HepG2 (cell line): Measurements from ENCODE around the gene NRSN2. TPM values are rescaled to one million over a fixed set of nuclear protein-coding genes. Genes with fewer than 3 reads are reported as not detected.

Source experiments
- AFF4 ChIP-seq: sonication (generic); formaldehyde crosslinking; IDR thresholded peaks from 2 replicates; pipeline ENCODE4 v1.4.0; 2020; ENCODE audit warnings: missing genetic modification reagents
- ARHGAP35 ChIP-seq: sonication (generic); formaldehyde crosslinking; IDR thresholded peaks from 2 replicates; pipeline ENCODE4 v1.9.0; 2022; ENCODE audit warnings: mild to moderate bottlenecking, inconsistent platforms, moderate library complexity, missing genetic modification reagents, borderline replicate concordance
- ELF4 ChIP-seq: sonication (generic); formaldehyde crosslinking; IDR thresholded peaks from 2 replicates; pipeline ENCODE4 v1.5.0; 2020; ENCODE audit warnings: missing genetic modification reagents, mild to moderate bottlenecking, moderate library complexity, borderline replicate concordance
- HOXA9 ChIP-seq: sonication (generic); formaldehyde crosslinking; IDR thresholded peaks from 2 replicates; pipeline ENCODE4 v1.8.1; 2022; ENCODE audit warnings: missing genetic modification reagents, mild to moderate bottlenecking, moderate library complexity, borderline replicate concordance
- IRF2 ChIP-seq: IDR thresholded peaks from 2 replicates; pipeline ENCODE4 v1.6.1; 2018; ENCODE audit warnings: missing genetic modification reagents, missing compliant biosample characterization
- MAZ ChIP-seq, 2 experiments: sonication (generic) in 1 of 2; formaldehyde crosslinking in 1 of 2; IDR thresholded peaks; 2 replicates each; pipeline versions ENCODE4 v1.5.0 to v1.6.1; 2012 to 2020; ENCODE audit warnings: low read depth in 2 of 2, mild to moderate bottlenecking in 2 of 2, borderline replicate concordance in 1 of 2, improper control_type of control experiment in 1 of 2, low read length in 1 of 2, missing genetic modification reagents in 1 of 2, moderate library complexity in 1 of 2
- MEIS2 ChIP-seq: sonication (generic); formaldehyde crosslinking; IDR thresholded peaks from 2 replicates; pipeline ENCODE4 v1.9.0; 2021; ENCODE audit warnings: mild to moderate bottlenecking, missing genetic modification reagents
- NR2F1 ChIP-seq, 2 experiments: fragments of 450-650 bp in 1 of 2; formaldehyde crosslinking in 1 of 2; IDR thresholded peaks; 2 replicates each; pipeline versions ENCODE4 v1.5.0 to v1.6.1; 2016 to 2020; ENCODE audit warnings: mild to moderate bottlenecking in 1 of 2, missing compliant biosample characterization in 1 of 2, missing genetic modification reagents in 1 of 2, moderate library complexity in 1 of 2
- PHF21A ChIP-seq: sonication (generic); formaldehyde crosslinking; IDR thresholded peaks from 2 replicates; pipeline ENCODE4 v1.5.0; 2020; ENCODE audit warnings: mild to moderate bottlenecking, missing genetic modification reagents
- RAD21 ChIP-seq: fragments of 450-650 bp; formaldehyde crosslinking; IDR thresholded peaks from 2 replicates; pipeline ENCODE4 v1.5.0; 2020; ENCODE audit warnings: mild to moderate bottlenecking
- SALL1 ChIP-seq: sonication (generic); formaldehyde crosslinking; IDR thresholded peaks from 2 replicates; pipeline ENCODE4 v1.8.0; 2022; ENCODE audit warnings: mild to moderate bottlenecking, missing genetic modification reagents
- STAT5B ChIP-seq: sonication (generic); formaldehyde crosslinking; IDR thresholded peaks from 2 replicates; pipeline ENCODE4 v1.4.0; 2020; ENCODE audit warnings: missing genetic modification reagents
- ZMYM3 ChIP-seq: sonication (generic); formaldehyde crosslinking; IDR thresholded peaks from 2 replicates; pipeline ENCODE4 v1.5.1; 2020; ENCODE audit warnings: mild to moderate bottlenecking, missing genetic modification reagents
- ZNF121 ChIP-seq: sonication (generic); formaldehyde crosslinking; IDR thresholded peaks from 2 replicates; pipeline ENCODE4 v1.5.0; 2020; ENCODE audit warnings: mild to moderate bottlenecking, missing genetic modification reagents
- ZNF24 ChIP-seq: fragments of 450-650 bp; IDR thresholded peaks from 2 replicates; pipeline ENCODE4 v1.6.1; 2017; ENCODE audit warnings: antibody characterized with exemption, mild to moderate bottlenecking
- ZNF414 ChIP-seq: sonication (generic); formaldehyde crosslinking; IDR thresholded peaks from 2 replicates; pipeline ENCODE4 v1.5.0; 2020; ENCODE audit warnings: missing genetic modification reagents
- ZNF577 ChIP-seq: sonication (generic); formaldehyde crosslinking; IDR thresholded peaks from 2 replicates; pipeline ENCODE4 v1.4.0; 2020; ENCODE audit warnings: mild to moderate bottlenecking, low read depth, missing genetic modification reagents, borderline replicate concordance
- ZNF580 ChIP-seq: IDR thresholded peaks from 2 replicates; pipeline ENCODE4 v1.6.1; 2016; ENCODE audit warnings: low read depth, borderline replicate concordance
- ZNF605 ChIP-seq: sonication (generic); formaldehyde crosslinking; IDR thresholded peaks from 2 replicates; pipeline ENCODE4 v1.8.0; 2022; ENCODE audit warnings: mild to moderate bottlenecking, missing genetic modification reagents
- ZNF770 ChIP-seq: sonication (generic); formaldehyde crosslinking; IDR thresholded peaks from 2 replicates; pipeline ENCODE4 v1.5.0; 2020; ENCODE audit warnings: mild to moderate bottlenecking, missing genetic modification reagents
- ZNF788 ChIP-seq: sonication (generic); formaldehyde crosslinking; IDR thresholded peaks from 2 replicates; pipeline ENCODE4 v1.5.0; 2020; ENCODE audit warnings: mild to moderate bottlenecking, missing genetic modification reagents, borderline replicate concordance
- ZNF816 ChIP-seq: sonication (generic); formaldehyde crosslinking; IDR thresholded peaks from 2 replicates; pipeline ENCODE4 v1.8.0; 2022; ENCODE audit warnings: missing genetic modification reagents, mild to moderate bottlenecking, borderline replicate concordance
- polyA plus RNA-seq, 8 experiments: library from polyadenylated mRNA; depleted of rRNA in 3 of 8; stranded (reverse) in 7 of 8; unstranded in 1 of 8; fragments of >200 nt; fragmentation: Illumina TruSeq in 4 of 8; extraction: Trizol in 4 of 8; gene quantifications; 2 replicates each; pipeline versions ENCODE4 v1.2.1 to v1.2.3, GENCODE V29; 2011 to 2016; ENCODE audit warnings: low read depth in 4 of 8, missing spikeins in 1 of 8, mixed read lengths in 1 of 8; ENCODE audit not compliant: insufficient read depth in 1 of 8
- total RNA-seq, 5 experiments: library from RNA; depleted of rRNA; stranded (reverse); fragments of >200 nt; fragmentation: Illumina TruSeq; extraction: Trizol; gene quantifications; 2 replicates each; pipeline ENCODE4 v1.2.3, GENCODE V29; 2016; ENCODE audit warnings: low read depth in 1 of 5

Gene NRSN2
- total and polyA plus RNA-seq, 2 of the 13 experiments (the other 11 are each of a cell fraction or from before 2014, with no cell fraction given): 32.3 to 49.4 TPM

GRCh38 chr20:402496-402885 lies 55.6 kb downstream of the NRSN2 start (continued):
- peak; percentile 99 for TF ChIP-seq ZNF770 (CRISPR knock-in tag)
- TF ChIP-seq MEIS2 (CRISPR knock-in tag): peak; percentile 32; the same call in 1 of the 2 replicates
- 0 out of 2 replicates have a peak, but pooled peaks have one; percentile 16 for TF ChIP-seq STAT5B
- TF ChIP-seq ZNF577 (CRISPR knock-in tag): no peak
- TF ChIP-seq NR2F1 (CRISPR knock-in tag; IDR thresholded peaks at IDR 0.05): peak in 1 of 2 experiments; percentile 5; a peak in 2 of 4 replicates
- TF ChIP-seq HOXA9 (CRISPR knock-in tag): no peak
- 0 out of 2 replicates have a peak, but pooled peaks have one; percentile 16 for TF ChIP-seq ZNF788 (CRISPR knock-in tag)
- TF ChIP-seq ZNF605: no peak
- TF ChIP-seq ZNF414: peak; percentile 24; the same call in 1 of the 2 replicates
- TF ChIP-seq ELF4 (CRISPR knock-in tag): 0 out of 2 replicates have a peak, but pooled peaks have one; percentile 18
- 0 out of 2 replicates have a peak, but pooled peaks have one; percentile 3 for TF ChIP-seq RAD21 (CRISPR knock-in tag)
- 0 out of 2 replicates have a peak, but pooled peaks have one; percentile 71 for TF ChIP-seq ZNF816 (CRISPR knock-in tag)
- TF ChIP-seq SALL1: peak; percentile 34; the same call in 1 of the 2 replicates
- no peak for TF ChIP-seq ARHGAP35
- TF ChIP-seq IRF2: 0 out of 2 replicates have a peak, but pooled peaks have one; percentile 4
- no peak for TF ChIP-seq MAZ (IDR thresholded peaks at IDR 0.05; ENCODE audit: borderline replicate concordance, low read depth, low read length)
- peak; percentile 60 for TF ChIP-seq MAZ (CRISPR knock-in tag; IDR thresholded peaks at IDR 0.05; ENCODE audit: low read depth)
- TF ChIP-seq ZMYM3 (CRISPR knock-in tag): peak; percentile 92
- no peak for TF ChIP-seq ZNF24
- TF ChIP-seq ZNF121 (CRISPR knock-in tag): peak; percentile 96
- TF ChIP-seq AFF4: 0 out of 2 replicates have a peak, but pooled peaks have one; percentile 18
- peak; percentile 12; the same call in 1 of the 2 replicates for TF ChIP-seq ZNF580 (CRISPR knock-in tag)
- no peak for TF ChIP-seq PHF21A (CRISPR knock-in tag)
